IPS-18a (cell line): ENCODE results near the gene ZNF608.
A peak's percentile ranks its signal among the peaks of the same experiment; 100 is the strongest.

ENCODE experiments used
- H3K27ac ChIP-seq: one replicate; pipeline ENCODE4 v1.5.1; 2013; ENCODE audit warnings: low read length
- H3K27me3 ChIP-seq: one replicate; pipeline ENCODE4 v1.6.1; 2013; ENCODE audit warnings: mild to moderate bottlenecking, low read length; ENCODE audit not compliant: control insufficient read depth, insufficient read depth
- H3K36me3 ChIP-seq: one replicate; pipeline ENCODE4 v1.6.1; 2013; ENCODE audit warnings: low read depth, low read length; ENCODE audit not compliant: control insufficient read depth
- H3K4me1 ChIP-seq: one replicate; pipeline ENCODE4 v1.6.1; 2013; ENCODE audit warnings: low read depth, low read length; ENCODE audit not compliant: control insufficient read depth
- H3K4me3 ChIP-seq: one replicate; pipeline ENCODE4 v1.5.1; 2013; ENCODE audit warnings: low read length
- H3K9ac ChIP-seq: one replicate; pipeline ENCODE4 v1.6.1; 2013; ENCODE audit warnings: mild to moderate bottlenecking, low read length, moderate library complexity
- H3K9me3 ChIP-seq: one replicate; pipeline ENCODE4 v1.6.1; 2013; ENCODE audit warnings: low read depth, low read length; ENCODE audit not compliant: control insufficient read depth

Gene ZNF608

DNA sequence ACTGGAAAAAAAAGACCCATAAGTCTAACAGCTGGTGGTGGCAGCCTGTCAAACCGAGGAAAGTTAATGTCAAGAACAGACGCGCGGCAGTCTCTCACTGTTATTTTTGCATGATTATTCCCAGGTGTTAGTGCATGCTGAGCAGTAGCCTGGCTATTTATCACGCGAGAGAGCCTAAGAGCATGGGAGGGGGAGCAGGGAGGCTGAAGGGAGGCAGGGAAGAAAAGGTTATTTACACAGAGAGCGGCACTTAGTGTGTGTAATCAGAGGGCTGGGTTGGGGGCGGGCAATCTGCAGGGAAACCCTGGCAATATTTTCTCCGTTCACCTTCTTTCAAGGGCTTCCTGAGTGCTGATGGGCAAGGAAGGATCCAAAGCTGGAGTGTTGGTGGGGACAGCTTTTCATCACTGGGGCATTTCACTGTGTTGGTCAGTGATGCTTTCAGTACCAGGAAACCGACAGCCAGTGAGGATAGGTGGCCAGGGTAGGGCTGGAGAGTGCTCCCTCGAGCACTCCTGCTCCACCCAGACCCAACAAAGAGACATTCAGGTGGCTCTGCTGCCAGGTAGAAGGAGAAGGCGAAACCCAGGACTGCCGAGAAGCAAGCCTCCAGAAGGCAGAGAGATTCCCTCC lies 39.6 kb downstream of the ZNF608 start:
- no peaks in the 10 kb centered on the region for H3K27me3 ChIP-seq
- H3K4me1 ChIP-seq: peaks cover 73% of the 10 kb centered on the region
- no peak overlapping the region for H3K27ac ChIP-seq
- H3K36me3 ChIP-seq: no peaks in the 10 kb centered on the region
- H3K9me3 ChIP-seq: no peaks in the 10 kb centered on the region
- H3K4me3 ChIP-seq: peak overlapping the region; percentile 23
- no peak overlapping the region for H3K9ac ChIP-seq

DNA sequence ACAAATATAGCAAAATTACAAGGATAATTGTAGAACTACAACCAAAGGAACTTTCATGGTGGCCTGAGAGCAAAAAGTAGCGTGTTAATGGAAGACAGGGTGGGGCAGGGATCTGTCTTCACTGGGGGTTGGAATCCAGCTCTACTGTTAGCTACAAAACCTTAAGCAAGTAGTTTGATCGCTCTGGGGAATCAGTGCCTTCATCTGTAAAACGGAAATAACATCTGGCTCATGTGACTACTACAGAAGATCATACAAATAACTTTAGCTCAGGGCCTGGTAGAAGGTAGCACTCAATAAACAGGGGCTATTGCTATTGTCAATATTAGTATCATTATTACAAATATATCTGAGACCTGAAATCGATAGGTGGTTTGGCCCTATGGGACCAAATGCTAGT lies 40.4 kb downstream of the ZNF608 start:
- H3K27ac ChIP-seq: no peak overlapping the region
- no peaks in the 10 kb centered on the region for H3K36me3 ChIP-seq
- no peaks in the 10 kb centered on the region for H3K9me3 ChIP-seq
- H3K4me1 ChIP-seq: peaks cover 81% of the 10 kb centered on the region
- no peak overlapping the region for H3K9ac ChIP-seq
- H3K27me3 ChIP-seq: no peaks in the 10 kb centered on the region
- no peak overlapping the region for H3K4me3 ChIP-seq

- no peak overlapping the region for H3K27ac ChIP-seq
- no peak overlapping the region for H3K4me3 ChIP-seq
- no peaks in the 10 kb centered on the region for H3K9me3 ChIP-seq
- H3K36me3 ChIP-seq: no peaks in the 10 kb centered on the region
- peaks cover 86% of the 10 kb centered on the region for H3K4me1 ChIP-seq
- H3K27me3 ChIP-seq: no peaks in the 10 kb centered on the region
- H3K9ac ChIP-seq: no peak overlapping the region
These were observed 40.9 kb downstream of the ZNF608 start for GRCh38 chr5:124705577-124705976.

GRCh38 chr5:124704594-124705284 lies 41.7 kb downstream of the ZNF608 start:
- Histone ChIP-seq H3K27ac (no peak overlapping the region), H3K9ac (no peak overlapping the region), H3K9me3 (no peaks in the 10 kb centered on the region), H3K36me3 (no peaks in the 10 kb centered on the region), H3K27me3 (no peaks in the 10 kb centered on the region), H3K4me3 (no peak overlapping the region), H3K4me1 (peaks cover 89% of the 10 kb centered on the region)

DNA sequence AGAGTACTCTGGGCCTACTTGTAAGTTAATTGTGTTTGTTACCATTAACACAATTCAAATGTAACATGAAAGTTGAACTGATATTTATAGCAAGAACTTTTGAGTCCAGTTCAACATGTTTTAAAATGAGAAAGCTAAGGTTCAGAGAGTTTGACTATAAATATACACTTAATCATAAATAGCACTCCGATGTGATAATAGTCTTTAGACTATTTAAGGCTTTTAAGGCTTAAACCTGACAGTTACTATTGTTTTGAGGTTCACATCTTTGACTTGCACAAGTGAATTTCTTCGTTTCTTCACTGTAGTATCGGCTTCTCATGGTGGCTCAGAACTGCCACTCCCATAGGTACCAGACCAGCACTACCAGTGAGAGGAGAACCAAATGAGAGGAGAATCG lies 42.4 kb downstream of the ZNF608 start:
- Histone ChIP-seq H3K27ac (no peak overlapping the region), H3K9me3 (no peaks in the 10 kb centered on the region), H3K4me3 (no peak overlapping the region), H3K27me3 (no peaks in the 10 kb centered on the region), H3K9ac (no peak overlapping the region), H3K4me1 (peaks cover 90% of the 10 kb centered on the region), H3K36me3 (no peaks in the 10 kb centered on the region)

DNA sequence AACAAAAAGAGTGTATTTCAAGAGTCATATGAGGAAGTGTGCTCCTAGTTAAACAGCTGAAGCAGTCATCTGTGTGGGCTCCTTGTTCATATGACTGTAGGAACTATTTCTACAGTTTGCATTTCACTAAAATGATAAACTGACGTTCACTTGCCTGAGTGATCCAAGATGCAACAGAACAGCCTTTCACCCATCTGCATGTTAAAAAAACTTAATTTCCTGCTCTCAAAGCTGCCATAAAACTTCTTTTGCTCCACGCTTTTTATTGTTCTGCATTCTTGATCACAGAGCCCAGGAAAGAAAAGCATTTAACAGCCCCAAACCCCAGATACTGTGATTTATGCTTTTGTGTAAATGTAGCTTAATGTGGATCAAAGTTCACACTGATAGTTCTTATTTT lies 43.9 kb downstream of the ZNF608 start:
- Histone ChIP-seq H3K9ac (no peak overlapping the region), H3K9me3 (no peaks in the 10 kb centered on the region), H3K36me3 (no peaks in the 10 kb centered on the region), H3K4me3 (no peak overlapping the region), H3K27me3 (no peaks in the 10 kb centered on the region), H3K4me1 (peaks cover 92% of the 10 kb centered on the region), H3K27ac (no peak overlapping the region)

DNA sequence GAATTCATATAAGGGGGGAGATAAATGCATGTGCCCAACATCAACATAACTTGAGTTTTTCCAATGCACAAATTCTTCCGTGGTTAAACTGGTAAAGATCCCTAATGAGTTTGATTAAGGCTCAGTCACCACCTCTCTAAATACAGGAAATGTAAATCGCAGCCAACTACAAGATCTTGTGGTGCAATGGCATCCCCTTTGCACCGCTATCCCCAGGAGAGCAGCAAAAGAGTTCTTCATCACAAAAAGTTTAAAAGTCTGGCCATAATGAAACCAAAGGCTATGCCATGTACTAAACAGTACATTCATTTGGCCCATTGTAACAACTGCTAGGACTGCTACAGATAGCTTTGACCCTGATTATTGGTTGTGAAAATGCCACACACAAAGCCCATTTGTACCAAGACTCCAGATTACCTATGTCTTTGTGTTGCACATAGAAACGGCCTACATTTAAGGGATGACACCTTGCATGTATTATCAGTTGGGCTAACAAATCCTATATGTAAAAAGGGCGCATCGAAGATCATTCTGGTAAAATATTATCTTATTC lies 44.5 kb downstream of the ZNF608 start:
- no peak overlapping the region for H3K4me3 ChIP-seq
- no peak overlapping the region for H3K27ac ChIP-seq
- no peaks in the 10 kb centered on the region for H3K9me3 ChIP-seq
- no peaks in the 10 kb centered on the region for H3K36me3 ChIP-seq
- peaks cover 92% of the 10 kb centered on the region for H3K4me1 ChIP-seq
- no peaks in the 10 kb centered on the region for H3K27me3 ChIP-seq
- H3K9ac ChIP-seq: no peak overlapping the region

GRCh38 chr5:124701016-124701415 lies 45.4 kb downstream of the ZNF608 start:
- H3K9me3 ChIP-seq: no peaks in the 10 kb centered on the region
- no peak overlapping the region for H3K9ac ChIP-seq
- H3K4me1 ChIP-seq: peaks cover 85% of the 10 kb centered on the region
- H3K27ac ChIP-seq: no peak overlapping the region
- H3K4me3 ChIP-seq: no peak overlapping the region
- no peaks in the 10 kb centered on the region for H3K36me3 ChIP-seq
- H3K27me3 ChIP-seq: no peaks in the 10 kb centered on the region

GRCh38 chr5:124700333-124700732 lies 46.1 kb downstream of the ZNF608 start:
- no peak overlapping the region for H3K27ac ChIP-seq
- no peaks in the 10 kb centered on the region for H3K27me3 ChIP-seq
- no peak overlapping the region for H3K4me3 ChIP-seq
- no peaks in the 10 kb centered on the region for H3K9me3 ChIP-seq
- H3K36me3 ChIP-seq: no peaks in the 10 kb centered on the region
- H3K9ac ChIP-seq: no peak overlapping the region
- peaks cover 81% of the 10 kb centered on the region for H3K4me1 ChIP-seq

- Histone ChIP-seq H3K9me3 (no peaks in the 10 kb centered on the region), H3K27me3 (no peaks in the 10 kb centered on the region), H3K36me3 (no peaks in the 10 kb centered on the region), H3K9ac (no peak overlapping the region), H3K27ac (no peak overlapping the region), H3K4me3 (no peak overlapping the region), H3K4me1 (peaks cover 67% of the 10 kb centered on the region)
These were observed 47.7 kb downstream of the ZNF608 start for GRCh38 chr5:124698770-124699169.

GRCh38 chr5:124697933-124698591 lies 48.4 kb downstream of the ZNF608 start:
- no peaks in the 10 kb centered on the region for H3K27me3 ChIP-seq
- H3K4me3 ChIP-seq: no peak overlapping the region
- no peaks in the 10 kb centered on the region for H3K9me3 ChIP-seq
- H3K36me3 ChIP-seq: no peaks in the 10 kb centered on the region
- H3K9ac ChIP-seq: no peak overlapping the region
- H3K27ac ChIP-seq: no peak overlapping the region
- H3K4me1 ChIP-seq: peaks cover 63% of the 10 kb centered on the region
